Glutamatergic neuron (in vitro differentiated cells): ENCODE measurements around the gene NMRK1. TPM values are rescaled to one million over a fixed set of nuclear protein-coding genes. Genes with fewer than 3 reads are reported as not detected.
A peak's percentile ranks its signal among the peaks of the same experiment; 100 is the strongest.

ENCODE experiments used
- DNase-seq: peaks from one replicate; pipeline ENCODE4 v3.0.0; 2022
- H3K27ac Mint-ChIP-seq: one replicate; pipeline ENCODE4 v1.8.0; 2020; ENCODE audit warnings: mild to moderate bottlenecking, mixed read lengths, inconsistent platforms; ENCODE audit not compliant: unreplicated experiment
- H3K27me3 Mint-ChIP-seq: one replicate; pipeline ENCODE4 v1.8.0; 2020; ENCODE audit warnings: mild to moderate bottlenecking, moderate library complexity, mixed read lengths, inconsistent platforms; ENCODE audit not compliant: unreplicated experiment
- H3K36me3 Mint-ChIP-seq: one replicate; pipeline ENCODE4 v1.8.0; 2020; ENCODE audit warnings: mild to moderate bottlenecking, mixed read lengths, inconsistent platforms; ENCODE audit not compliant: unreplicated experiment
- H3K4me1 Mint-ChIP-seq: one replicate; pipeline ENCODE4 v1.8.0; 2020; ENCODE audit warnings: mild to moderate bottlenecking, low read depth, mixed read lengths, inconsistent platforms; ENCODE audit not compliant: unreplicated experiment
- H3K4me3 Mint-ChIP-seq: one replicate; pipeline ENCODE4 v1.8.0; 2020; ENCODE audit warnings: mild to moderate bottlenecking, mixed read lengths, inconsistent platforms; ENCODE audit not compliant: unreplicated experiment
- H3K9me3 Mint-ChIP-seq: one replicate; pipeline ENCODE4 v1.8.0; 2020; ENCODE audit warnings: mild to moderate bottlenecking, moderate library complexity, mixed read lengths, inconsistent platforms; ENCODE audit not compliant: unreplicated experiment
- CTCF ChIP-seq: fragments of 200-600 bp; sonication (generic); IDR thresholded peaks from one replicate; pipeline ENCODE4 v1.5.0; 2021; ENCODE audit not compliant: partially characterized antibody, unreplicated experiment
- long read RNA-seq: library from polyadenylated mRNA; unstranded; transcript quantifications from one replicate; pipeline ENCODE4 v2.0.0, GENCODE V29; 2020; ENCODE audit not compliant: unreplicated experiment
- total RNA-seq: library from RNA; stranded (reverse); fragmentation: NEBNext Ultra II Directional; extraction: Animal tissue kit (Norgen Biotek cat#: 25700); gene quantifications from one replicate; pipeline ENCODE4 v1.2.1, GENCODE V29; 2021; ENCODE audit not compliant: unreplicated experiment

NMRK1 gene
- total RNA-seq = 6.1 TPM
- long read RNA-seq, partial matches to known transcripts = 0 of 12 reads
- long read RNA-seq, other reads (novel, unspliced or antisense) = 6 of 12 reads

- Mint-ChIP-seq H3K27me3 (peaks cover 7% of the 10 kb centered on the region), H3K27ac (peak within 1 kb of the TSS; percentile 77), H3K4me3 (peak within 1 kb of the TSS; percentile 98), H3K36me3 (no peaks in the 10 kb centered on the region), H3K4me1 (peaks cover 41% of the 10 kb centered on the region), H3K9me3 (peaks cover 12% of the 10 kb centered on the region)
- TF ChIP-seq CTCF = no peak
- peak; percentile 96 for DNase-seq
Observed at GRCh38 chr9:75087824-75088645, at the start of gene NMRK1, which contains the start of gene OSTF1. NMRK1 (minus strand) TSS chr9:75088155; CDS start chr9:75083115, 5,040 bp downstream. OSTF1 (plus strand) TSS chr9:75088514; CDS start chr9:75088693, 179 bp downstream.

GRCh38 chr9:75134495-75134894 is 46.5 kb upstream of the NMRK1 start:
- no peaks in the 10 kb centered on the region for H3K27me3 Mint-ChIP-seq
- no peak for TF ChIP-seq CTCF
- H3K9me3 Mint-ChIP-seq = no peaks in the 10 kb centered on the region
- H3K36me3 Mint-ChIP-seq = no peaks in the 10 kb centered on the region
- H3K27ac Mint-ChIP-seq = no peak overlapping the region
- DNase-seq = no peak
- H3K4me3 Mint-ChIP-seq = no peak overlapping the region
- peaks cover 4% of the 10 kb centered on the region for H3K4me1 Mint-ChIP-seq

- no peak overlapping the region for H3K4me3 Mint-ChIP-seq
- no peak for DNase-seq
Observed at GRCh38 chr9:75133396-75133795, 45.4 kb upstream of the NMRK1 start.

GRCh38 chr9:75132244-75132643 is 44.3 kb upstream of the NMRK1 start:
- peaks cover 8% of the 10 kb centered on the region for H3K4me1 Mint-ChIP-seq
- H3K27me3 Mint-ChIP-seq = no peaks in the 10 kb centered on the region
- H3K36me3 Mint-ChIP-seq = no peaks in the 10 kb centered on the region
- no peak for TF ChIP-seq CTCF
- no peak overlapping the region for H3K4me3 Mint-ChIP-seq
- no peak for DNase-seq
- H3K27ac Mint-ChIP-seq = no peak overlapping the region
- no peaks in the 10 kb centered on the region for H3K9me3 Mint-ChIP-seq

More at GRCh38 chr9:75133396-75133795, 45.4 kb upstream of the NMRK1 start:
- TF ChIP-seq CTCF = no peak
- Mint-ChIP-seq H3K36me3 (no peaks in the 10 kb centered on the region), H3K9me3 (no peaks in the 10 kb centered on the region), H3K27me3 (no peaks in the 10 kb centered on the region), H3K4me1 (peaks cover 8% of the 10 kb centered on the region), H3K27ac (no peak overlapping the region)

GRCh38 chr9:75131700-75132099 is 43.7 kb upstream of the NMRK1 start:
- no peak overlapping the region for H3K4me3 Mint-ChIP-seq
- no peak for TF ChIP-seq CTCF
- H3K36me3 Mint-ChIP-seq = no peaks in the 10 kb centered on the region
- H3K27ac Mint-ChIP-seq = no peak overlapping the region
- H3K27me3 Mint-ChIP-seq = no peaks in the 10 kb centered on the region
- no peak for DNase-seq
- H3K9me3 Mint-ChIP-seq = no peaks in the 10 kb centered on the region
- peaks cover 8% of the 10 kb centered on the region for H3K4me1 Mint-ChIP-seq
